Thyroid gland (tissue), 4 donors: ENCODE data around the gene MXD1.

ENCODE experiments used
- POLR2A ChIP-seq, 2 donors: fragments of 450-650 bp; IDR thresholded peaks; one replicate each; pipeline ENCODE4 v1.6.1; 2017; ENCODE audit warnings: antibody characterized with exemption in 2 of 2, mild to moderate bottlenecking in 2 of 2, moderate library complexity in 1 of 2
- TF ChIP-seq, protein P1 (sequence below), 6 experiments: fragments of 200-600 bp in 3 of 6; fragments of 450-650 bp in 3 of 6; sonication (generic) in 3 of 6; IDR thresholded peaks; one replicate each; pipeline ENCODE4 v1.5.1; 2016 to 2019; ENCODE audit warnings: antibody characterized with exemption in 6 of 6, mild to moderate bottlenecking in 2 of 6, inconsistent platforms in 1 of 6, moderate library complexity in 1 of 6

- TF ChIP-seq, protein P1, sequence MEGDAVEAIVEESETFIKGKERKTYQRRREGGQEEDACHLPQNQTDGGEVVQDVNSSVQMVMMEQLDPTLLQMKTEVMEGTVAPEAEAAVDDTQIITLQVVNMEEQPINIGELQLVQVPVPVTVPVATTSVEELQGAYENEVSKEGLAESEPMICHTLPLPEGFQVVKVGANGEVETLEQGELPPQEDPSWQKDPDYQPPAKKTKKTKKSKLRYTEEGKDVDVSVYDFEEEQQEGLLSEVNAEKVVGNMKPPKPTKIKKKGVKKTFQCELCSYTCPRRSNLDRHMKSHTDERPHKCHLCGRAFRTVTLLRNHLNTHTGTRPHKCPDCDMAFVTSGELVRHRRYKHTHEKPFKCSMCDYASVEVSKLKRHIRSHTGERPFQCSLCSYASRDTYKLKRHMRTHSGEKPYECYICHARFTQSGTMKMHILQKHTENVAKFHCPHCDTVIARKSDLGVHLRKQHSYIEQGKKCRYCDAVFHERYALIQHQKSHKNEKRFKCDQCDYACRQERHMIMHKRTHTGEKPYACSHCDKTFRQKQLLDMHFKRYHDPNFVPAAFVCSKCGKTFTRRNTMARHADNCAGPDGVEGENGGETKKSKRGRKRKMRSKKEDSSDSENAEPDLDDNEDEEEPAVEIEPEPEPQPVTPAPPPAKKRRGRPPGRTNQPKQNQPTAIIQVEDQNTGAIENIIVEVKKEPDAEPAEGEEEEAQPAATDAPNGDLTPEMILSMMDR (IDR thresholded peaks at IDR 0.05): no peak
- no peak for TF ChIP-seq POLR2A (IDR thresholded peaks at IDR 0.05)
Measured at GRCh38 chr2:69950241-69950640, 35.3 kb downstream of the MXD1 start.
